Measurements from ENCODE around the gene DDX52. TPM values are rescaled to one million over a fixed set of nuclear protein-coding genes. Genes with fewer than 3 reads are reported as not detected.
"Not testable (repeated sequence)": the region's sequence is repeated elsewhere in the genome, so short reads cannot be mapped to it uniquely, and the experiment has no call there.

The DDX52 gene
- total RNA-seq, 2 experiments from 2014 or later: 24.9 to 26.2 TPM

DNA sequence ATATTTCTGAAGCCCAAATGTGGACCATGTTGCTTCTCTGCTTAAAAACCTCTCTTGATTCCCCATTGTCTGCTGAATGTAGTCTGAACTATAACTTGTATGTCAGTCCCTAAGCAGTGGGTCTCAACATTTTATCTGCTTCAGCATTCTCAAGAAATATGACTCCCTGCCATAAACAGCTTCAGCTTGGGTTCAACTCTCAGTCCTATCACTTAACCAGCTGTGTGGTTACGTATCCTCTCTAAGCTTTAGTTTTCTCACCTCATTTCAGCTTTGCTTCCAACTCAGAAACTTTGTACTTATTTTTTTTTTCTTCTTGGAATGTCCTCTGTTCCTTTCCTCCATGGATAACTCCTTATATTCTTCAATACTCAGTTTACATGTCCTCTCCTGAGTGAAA, 4.6 kb upstream of the DDX52 start:
- Mint-ChIP-seq H3K9me3 (no peaks in the 10 kb centered on the region), H3K27ac (no peak overlapping the region), H3K4me3 (no peak overlapping the region), H3K36me3 (no peaks in the 10 kb centered on the region), H3K27me3 (peaks cover 35% of the 10 kb centered on the region), H3K4me1 (ENCODE audit: low read depth) (peaks cover 3% of the 10 kb centered on the region)
- intact Hi-C loops (cut with micrococcal nuclease): loop anchor here (10.0 kb wide), 1 partner anchor 103 kb away; no protein-coding TSS in a partner anchor
- no peak for DNase-seq
- CTCF ChIA-PET: interaction anchor here (1.1 kb wide), 1 partner anchor 143 kb away, joined by 3 read pairs; no protein-coding TSS in a partner anchor
- POLR2A ChIA-PET: no interaction called here

DNA sequence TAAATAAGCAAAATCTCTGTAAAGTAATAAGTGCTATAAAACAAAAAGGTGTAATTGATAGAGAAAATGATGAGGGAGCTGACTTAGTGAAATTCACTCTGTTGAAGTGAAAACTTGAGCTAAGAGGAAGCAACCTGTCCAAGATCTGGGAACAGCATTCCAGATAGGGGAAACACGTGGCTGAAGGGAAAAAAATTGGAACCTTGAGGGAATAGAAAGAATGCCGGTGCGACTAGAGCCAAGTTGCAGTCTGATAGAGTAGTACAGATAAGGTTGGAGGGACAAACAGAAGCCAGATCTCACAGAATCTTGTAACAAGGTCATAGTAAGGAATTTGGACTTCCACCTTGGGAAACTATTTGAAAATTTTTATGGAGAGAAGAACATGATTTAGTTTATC, 623 bp upstream of the DDX52 start:
- no peaks in the 10 kb centered on the region for H3K9me3 Mint-ChIP-seq
- H3K27ac Mint-ChIP-seq: no peak overlapping the region
- ChIA-PET POLR2A (no interaction called here), CTCF (interaction anchor here (0.7 to 1.8 kb wide), 2 partner anchors 34 to 148 kb away, joined by 3 to 5 read pairs; no protein-coding TSS in a partner anchor)
- H3K4me1 Mint-ChIP-seq (ENCODE audit: low read depth): peaks cover 22% of the 10 kb centered on the region
- no peak for DNase-seq
- peak overlapping the region; percentile 92 for H3K4me3 Mint-ChIP-seq
- H3K27me3 Mint-ChIP-seq: peaks cover 22% of the 10 kb centered on the region
- H3K36me3 Mint-ChIP-seq: peaks cover 16% of the 10 kb centered on the region
- intact Hi-C loops (cut with micrococcal nuclease): loop anchor here (2.0 to 10.0 kb wide), 4 partner anchors 35 to 148 kb away; partner anchors contain the start of gene SYNRG

DNA sequence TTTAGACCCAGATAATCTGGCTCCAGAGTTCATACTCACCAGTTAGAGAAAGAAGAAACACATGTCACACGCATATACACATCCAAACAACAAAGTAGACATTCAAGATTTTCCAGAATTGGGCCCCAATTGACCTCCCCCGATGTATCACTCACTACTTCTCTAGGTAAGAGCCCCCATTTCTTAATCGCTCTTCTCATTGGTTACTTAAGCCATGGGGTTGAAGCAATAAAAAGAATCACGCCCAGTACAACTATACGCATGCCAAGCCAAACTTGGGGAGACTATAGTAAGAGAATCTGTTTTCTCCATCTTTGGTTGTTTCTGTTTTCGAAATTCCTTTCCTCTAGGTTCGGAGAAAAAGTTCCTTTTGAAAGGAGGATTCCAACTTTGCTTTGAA, 565 bp downstream of the DDX52 start:
- CTCF ChIA-PET: interaction anchor here (0.6 kb wide), 1 partner anchor 1016 kb away, joined by 3 read pairs; no protein-coding TSS in a partner anchor
- H3K4me1 Mint-ChIP-seq (ENCODE audit: low read depth): peaks cover 23% of the 10 kb centered on the region
- intact Hi-C loops (cut with micrococcal nuclease): loop anchor here (2.0 to 10.0 kb wide), 4 partner anchors 34 to 150 kb away; partner anchors contain the start of gene SYNRG
- H3K27me3 Mint-ChIP-seq: peaks cover 14% of the 10 kb centered on the region
- H3K9me3 Mint-ChIP-seq: no peaks in the 10 kb centered on the region
- no peak for DNase-seq
- H3K27ac Mint-ChIP-seq: peak overlapping the region; percentile 78
- H3K36me3 Mint-ChIP-seq: peaks cover 20% of the 10 kb centered on the region
- peak overlapping the region; percentile 92 for H3K4me3 Mint-ChIP-seq
- POLR2A ChIA-PET: no interaction called here

DNA sequence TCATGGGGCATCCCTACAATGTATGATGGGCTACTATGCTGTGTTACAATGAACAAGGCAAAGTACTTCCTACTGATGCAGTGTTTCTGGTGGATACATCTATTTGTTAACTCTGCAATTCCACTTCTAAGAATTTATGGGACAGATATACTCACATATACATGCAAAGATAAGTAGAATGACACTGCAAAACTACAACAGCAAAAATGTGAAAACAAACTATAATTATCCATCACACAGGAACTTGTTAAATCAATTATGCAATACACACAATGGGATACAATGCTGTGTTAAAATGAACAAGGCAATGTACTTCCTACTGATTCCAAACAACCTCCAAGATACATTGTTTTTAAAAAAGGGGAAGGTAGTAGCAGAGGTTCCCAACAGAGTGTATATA, 3.2 kb downstream of the DDX52 start:
- intact Hi-C loops (cut with micrococcal nuclease): loop anchor here (5.0 to 10.0 kb wide), 3 partner anchors 95 to 152 kb away; no protein-coding TSS in a partner anchor
- no peak for DNase-seq
- Mint-ChIP-seq H3K27ac (no peak overlapping the region), H3K4me1 (ENCODE audit: low read depth) (peaks cover 23% of the 10 kb centered on the region), H3K9me3 (no peaks in the 10 kb centered on the region), H3K4me3 (no peak overlapping the region), H3K36me3 (peaks cover 29% of the 10 kb centered on the region), H3K27me3 (peaks cover 8% of the 10 kb centered on the region)
- ChIA-PET POLR2A (interaction anchor here (0.6 kb wide), 1 partner anchor 13 kb away, joined by 9 read pairs; no protein-coding TSS in a partner anchor), CTCF (no interaction called here)

DNA sequence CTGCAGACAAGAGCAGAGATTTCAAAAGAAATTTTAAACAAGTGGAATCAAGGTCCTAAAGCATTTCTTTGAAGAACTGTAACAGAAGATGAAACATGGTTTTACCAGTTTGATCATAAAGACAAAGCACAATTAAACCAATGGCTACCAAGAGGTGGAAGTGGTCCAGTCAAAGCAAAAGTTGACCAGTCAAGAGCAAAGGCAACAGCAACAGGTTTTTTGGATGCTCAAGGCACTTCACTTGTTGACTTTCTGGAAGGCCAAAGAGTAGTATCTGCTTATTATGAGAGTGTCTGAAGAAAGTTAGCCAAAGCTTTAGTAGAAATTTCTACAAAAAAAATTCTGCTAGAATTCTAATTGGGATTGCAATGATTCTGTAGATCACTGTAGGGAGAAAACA, 5.3 kb downstream of the DDX52 start:
- no peaks in the 10 kb centered on the region for H3K27me3 Mint-ChIP-seq

DNA sequence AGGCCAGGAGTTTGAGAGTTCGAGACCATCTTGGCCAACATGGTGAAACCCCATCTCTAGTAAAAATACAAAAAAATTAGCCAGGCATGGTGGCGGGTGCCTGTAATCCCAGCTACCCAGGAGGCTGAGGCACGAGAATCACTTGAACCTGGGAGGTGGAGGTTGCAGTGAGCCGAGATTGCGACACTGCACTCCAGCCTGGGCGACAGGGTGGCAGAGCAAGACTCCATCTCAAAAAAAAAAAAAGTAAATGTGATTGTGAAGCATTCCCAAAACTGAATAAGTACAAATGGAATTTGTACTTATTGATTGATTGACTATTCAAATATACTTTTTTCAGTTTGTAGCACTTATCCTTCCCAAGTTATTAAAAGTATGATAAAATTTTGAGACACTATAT, 26.8 kb downstream of the DDX52 start:
- DNase-seq; H3K27ac Mint-ChIP-seq; H3K9me3 Mint-ChIP-seq; POLR2A ChIA-PET; H3K4me1 Mint-ChIP-seq (ENCODE audit: low read depth); intact Hi-C loops (cut with micrococcal nuclease); H3K4me3 Mint-ChIP-seq; CTCF ChIA-PET; H3K27me3 Mint-ChIP-seq: not testable (repeated sequence)
- peaks cover 15% of the 10 kb centered on the region for H3K36me3 Mint-ChIP-seq

More for the DNA sequence above, 5.3 kb downstream of the DDX52 start:
- intact Hi-C loops (cut with micrococcal nuclease): no loop called here
- POLR2A ChIA-PET: no interaction called here
- Mint-ChIP-seq H3K9me3 (no peaks in the 10 kb centered on the region), H3K4me1 (ENCODE audit: low read depth) (peaks cover 20% of the 10 kb centered on the region), H3K4me3 (no peak overlapping the region), H3K27ac (no peak overlapping the region), H3K36me3 (peaks cover 31% of the 10 kb centered on the region)
- no peak for DNase-seq
- CTCF ChIA-PET: no interaction called here

DNA sequence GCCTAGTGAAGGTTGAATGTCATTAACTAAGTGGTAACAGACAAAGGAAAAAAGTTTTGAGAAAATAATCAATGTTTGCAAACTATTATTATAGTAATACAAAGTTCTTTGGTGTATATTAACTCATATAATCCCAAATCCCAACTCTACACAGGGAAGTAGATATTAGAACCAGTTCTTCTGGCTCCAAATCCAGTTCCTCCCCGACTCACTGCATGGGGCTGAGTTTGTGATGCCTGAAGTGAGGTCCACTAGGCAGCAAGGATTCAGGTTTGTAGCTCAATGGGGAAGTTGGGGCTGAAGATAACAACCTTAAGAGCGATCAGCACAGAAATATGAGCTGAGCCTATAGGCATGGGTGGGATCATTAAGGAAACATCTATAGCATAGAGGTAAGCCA, 28.4 kb downstream of the DDX52 start:
- no peak overlapping the region for H3K27ac Mint-ChIP-seq
- POLR2A ChIA-PET: no interaction called here
- H3K4me1 Mint-ChIP-seq (ENCODE audit: low read depth): peaks cover 2% of the 10 kb centered on the region
- CTCF ChIA-PET: no interaction called here
- no peak for DNase-seq
- H3K27me3 Mint-ChIP-seq: no peaks in the 10 kb centered on the region
- H3K9me3 Mint-ChIP-seq: no peaks in the 10 kb centered on the region
- no peak overlapping the region for H3K4me3 Mint-ChIP-seq
- intact Hi-C loops (cut with micrococcal nuclease): no loop called here
- peaks cover 11% of the 10 kb centered on the region for H3K36me3 Mint-ChIP-seq

DNA sequence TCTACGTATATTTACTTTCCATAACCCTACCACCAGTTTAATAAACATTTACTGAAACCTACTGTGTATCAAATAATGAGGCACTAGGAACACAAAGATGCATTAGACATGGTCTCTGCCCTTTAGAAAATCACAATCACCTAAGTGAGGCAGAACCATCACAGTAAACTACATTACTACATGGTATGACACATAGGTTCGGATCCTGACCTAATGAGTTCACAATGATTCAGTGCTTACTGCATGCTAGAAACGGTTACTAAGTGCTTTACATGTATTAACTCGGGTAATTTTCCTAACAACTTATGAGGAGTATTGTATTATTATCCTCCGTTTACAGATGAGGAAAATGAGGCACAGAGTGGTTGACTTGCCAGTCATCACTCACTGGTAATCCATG, 28.9 kb downstream of the DDX52 start:
- no peak for DNase-seq
- ChIA-PET CTCF (no interaction called here), POLR2A (no interaction called here)
- intact Hi-C loops (cut with micrococcal nuclease): no loop called here
- no peak overlapping the region for H3K4me3 Mint-ChIP-seq
- H3K27me3 Mint-ChIP-seq: no peaks in the 10 kb centered on the region
- no peak overlapping the region for H3K27ac Mint-ChIP-seq
- H3K9me3 Mint-ChIP-seq: no peaks in the 10 kb centered on the region
- H3K36me3 Mint-ChIP-seq: peaks cover 11% of the 10 kb centered on the region
- H3K4me1 Mint-ChIP-seq (ENCODE audit: low read depth): peaks cover 6% of the 10 kb centered on the region

DNA sequence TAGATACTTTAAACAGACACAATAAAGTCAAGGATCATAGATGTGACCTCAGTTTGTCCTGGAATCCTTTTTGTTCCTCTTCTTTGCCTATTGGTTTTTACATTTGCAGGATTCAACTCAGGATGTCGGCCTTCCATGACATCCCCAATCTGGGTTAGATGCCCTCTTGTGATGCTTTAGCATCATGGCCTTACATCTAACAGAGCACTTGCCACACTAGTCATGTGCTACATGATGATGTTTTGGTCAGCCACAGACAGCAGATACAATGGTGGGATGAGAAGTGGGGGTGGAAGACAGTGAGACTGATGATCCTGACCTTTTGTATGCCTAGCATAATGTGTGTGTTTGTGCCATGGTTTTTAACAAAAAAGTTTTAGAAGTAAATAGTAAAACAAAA, 32.3 kb downstream of the DDX52 start:
- no peak for DNase-seq
- CTCF ChIA-PET: interaction anchor here (0.6 to 3.2 kb wide), 2 partner anchors 65 to 84 kb away, joined by 3 to 13 read pairs; no protein-coding TSS in a partner anchor
- H3K27me3 Mint-ChIP-seq: no peaks in the 10 kb centered on the region
- no peaks in the 10 kb centered on the region for H3K9me3 Mint-ChIP-seq
- intact Hi-C loops (cut with micrococcal nuclease): no loop called here
- H3K4me1 Mint-ChIP-seq (ENCODE audit: low read depth): peaks cover 20% of the 10 kb centered on the region
- no peak overlapping the region for H3K4me3 Mint-ChIP-seq
- POLR2A ChIA-PET: no interaction called here
- H3K36me3 Mint-ChIP-seq: peaks cover 10% of the 10 kb centered on the region
- H3K27ac Mint-ChIP-seq: no peak overlapping the region

DNA sequence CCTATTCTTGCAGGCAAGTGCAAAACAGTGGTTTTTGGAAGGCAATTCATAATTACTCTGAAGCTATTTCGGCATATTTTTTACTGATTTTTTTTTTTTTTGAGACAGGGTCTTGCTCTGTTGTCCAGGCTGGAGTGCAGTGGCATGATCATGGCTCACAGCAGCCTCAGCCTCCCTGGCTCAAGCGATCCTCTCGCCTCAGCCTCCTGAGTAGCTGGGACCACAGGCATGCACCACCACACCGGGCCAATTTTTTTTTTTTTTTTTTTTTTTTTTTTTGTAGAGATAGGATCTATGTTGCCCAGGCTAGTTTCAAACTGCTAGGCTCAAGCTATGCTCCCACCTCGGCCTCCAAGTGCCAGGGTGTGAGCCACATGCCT, 33.2 kb downstream of the DDX52 start:
- H3K9me3 Mint-ChIP-seq; H3K27me3 Mint-ChIP-seq; DNase-seq; intact Hi-C loops (cut with micrococcal nuclease): not testable (repeated sequence)
- POLR2A ChIA-PET: interaction anchor here (0.6 to 2.6 kb wide), 5 partner anchors 9 to 165 kb away, joined by 3 to 8 read pairs (median 3); no protein-coding TSS in a partner anchor
- Mint-ChIP-seq H3K4me3 (peak overlapping the region; percentile 87), H3K27ac (peak overlapping the region; percentile 93), H3K4me1 (ENCODE audit: low read depth) (peaks cover 29% of the 10 kb centered on the region), H3K36me3 (peaks cover 13% of the 10 kb centered on the region)
- CTCF ChIA-PET: interaction anchor here (0.6 to 3.2 kb wide), 9 partner anchors 9 to 182 kb away, joined by 3 to 13 read pairs (median 5); no protein-coding TSS in a partner anchor

DNA sequence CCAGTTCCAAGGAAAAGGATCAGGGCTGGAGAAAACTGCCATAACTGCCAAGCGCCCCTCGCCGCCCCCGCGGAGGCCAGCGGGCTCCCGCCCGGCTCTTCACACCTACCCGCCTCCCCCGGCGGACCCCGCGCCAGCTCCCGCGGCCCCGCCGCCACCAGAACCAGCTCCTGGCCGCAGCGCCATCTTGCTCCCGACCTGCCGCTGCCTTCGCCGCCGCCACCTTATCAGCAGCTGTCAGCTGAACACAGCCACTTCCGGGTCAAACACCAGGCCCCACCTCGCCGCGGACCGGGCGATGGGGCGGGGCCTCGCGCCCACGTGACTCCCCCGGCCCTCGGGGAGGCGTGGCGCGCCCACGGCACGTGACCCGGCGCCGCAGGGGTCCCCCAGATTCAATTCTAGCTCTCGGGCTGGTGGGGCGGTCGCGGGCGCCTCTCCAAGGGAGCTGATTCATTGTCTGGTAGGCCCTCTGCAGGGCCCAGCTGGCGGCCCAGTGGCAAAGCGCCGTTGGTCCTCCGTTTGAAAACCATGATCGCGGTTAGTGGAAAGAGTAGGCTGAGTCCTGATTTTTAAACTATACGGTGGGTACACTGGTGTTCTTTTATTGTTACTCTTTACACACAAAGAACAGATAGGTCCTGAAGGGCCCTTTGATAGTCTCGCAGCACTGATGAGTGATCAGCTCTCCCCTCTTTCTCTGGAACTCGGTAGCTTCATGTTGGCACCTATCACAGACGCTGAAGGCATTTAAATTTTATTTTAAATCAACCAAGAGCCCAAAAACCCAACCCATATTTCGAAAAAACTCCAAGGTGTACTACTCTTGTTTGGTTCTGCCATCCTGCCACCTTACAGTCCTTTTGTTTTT, 33.8 kb downstream of the DDX52 start, which contains the start of gene SYNRG:
SYNRG (minus strand) TSS at position 249 of the 871 bp plus-strand sequence; CDS start at position 186, 63 bp downstream.
- H3K4me3 Mint-ChIP-seq: peak within 1 kb of the TSS; percentile 87
- peaks cover 17% of the 10 kb centered on the region for H3K36me3 Mint-ChIP-seq
- ChIA-PET CTCF (interaction anchor here (0.6 to 3.2 kb wide), 11 partner anchors 9 to 236 kb away, joined by 3 to 13 read pairs (median 5); no protein-coding TSS in a partner anchor), POLR2A (interaction anchor here (0.6 to 2.6 kb wide), 9 partner anchors 8 to 744 kb away, joined by 3 to 8 read pairs (median 3); partner anchors contain the start of genes ACACA and TADA2A)
- peak within 1 kb of the TSS; percentile 93 for H3K27ac Mint-ChIP-seq
- H3K4me1 Mint-ChIP-seq (ENCODE audit: low read depth): peaks cover 36% of the 10 kb centered on the region
- intact Hi-C loops (cut with micrococcal nuclease): loop anchor here (1.0 to 2.0 kb wide), 2 partner anchors 33 to 119 kb away; partner anchors contain the start of gene DDX52
- no peaks in the 10 kb centered on the region for H3K27me3 Mint-ChIP-seq
- no peaks in the 10 kb centered on the region for H3K9me3 Mint-ChIP-seq
- peak; percentile 96 for DNase-seq

Measured in activated CD4-positive, alpha-beta memory T cell treated with anti-CD3 and anti-CD28 coated beads for 36 hours (primary cell).